ENCODE measurements around the gene GJC2.
"Not testable (repeated sequence)": the region's sequence is repeated elsewhere in the genome, so short reads cannot be mapped to it uniquely, and the experiment has no call there.

The GJC2 gene

DNA sequence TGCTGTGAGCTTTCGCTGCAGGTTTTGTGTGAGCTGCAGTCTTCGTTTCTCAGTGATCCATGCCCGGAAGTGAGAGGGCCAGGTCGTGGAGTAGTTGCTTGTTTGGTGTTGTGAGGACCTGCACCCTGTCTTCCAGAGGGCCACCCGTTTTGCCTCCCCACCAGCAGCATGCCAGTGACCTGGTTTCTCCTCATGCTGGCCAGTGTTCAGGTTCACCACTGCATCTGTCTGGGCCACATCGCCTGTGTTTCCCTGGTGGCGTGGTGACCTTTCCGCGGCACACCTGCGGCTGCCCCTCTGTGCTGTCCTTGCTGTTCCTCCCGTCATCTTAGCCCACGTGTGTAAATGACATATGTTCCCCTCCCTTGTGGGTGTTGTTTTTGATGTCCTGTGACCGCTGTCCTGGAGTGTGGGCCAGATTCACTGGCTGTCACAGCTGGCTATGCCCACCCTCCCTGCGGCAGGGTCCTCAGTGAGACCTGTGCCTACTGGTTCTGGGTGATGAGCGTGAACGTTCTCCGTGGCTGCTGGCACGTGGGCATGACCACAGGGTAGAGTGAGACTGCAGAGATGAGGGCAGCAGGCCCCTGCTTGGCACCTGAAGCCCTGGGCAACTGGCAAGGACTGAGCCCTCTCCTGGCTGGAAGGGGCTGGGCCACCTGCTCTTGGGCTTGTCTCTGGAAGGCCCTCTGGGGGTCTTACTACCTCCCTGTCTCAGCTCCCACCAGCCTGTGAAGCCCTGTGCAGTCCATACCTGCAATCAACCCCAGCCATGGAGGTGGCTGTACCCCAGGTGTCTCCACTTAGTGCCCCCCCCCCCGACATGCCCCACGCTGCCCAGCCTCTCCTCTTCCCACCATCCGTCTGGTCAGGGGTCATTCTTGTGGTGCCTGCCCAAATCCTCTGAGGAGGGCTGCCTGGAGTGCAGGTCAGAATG, 23.1 kb downstream of the GJC2 start:
- no peak for DNase-seq (ENCODE audit: low read depth, low spot score)

DNA sequence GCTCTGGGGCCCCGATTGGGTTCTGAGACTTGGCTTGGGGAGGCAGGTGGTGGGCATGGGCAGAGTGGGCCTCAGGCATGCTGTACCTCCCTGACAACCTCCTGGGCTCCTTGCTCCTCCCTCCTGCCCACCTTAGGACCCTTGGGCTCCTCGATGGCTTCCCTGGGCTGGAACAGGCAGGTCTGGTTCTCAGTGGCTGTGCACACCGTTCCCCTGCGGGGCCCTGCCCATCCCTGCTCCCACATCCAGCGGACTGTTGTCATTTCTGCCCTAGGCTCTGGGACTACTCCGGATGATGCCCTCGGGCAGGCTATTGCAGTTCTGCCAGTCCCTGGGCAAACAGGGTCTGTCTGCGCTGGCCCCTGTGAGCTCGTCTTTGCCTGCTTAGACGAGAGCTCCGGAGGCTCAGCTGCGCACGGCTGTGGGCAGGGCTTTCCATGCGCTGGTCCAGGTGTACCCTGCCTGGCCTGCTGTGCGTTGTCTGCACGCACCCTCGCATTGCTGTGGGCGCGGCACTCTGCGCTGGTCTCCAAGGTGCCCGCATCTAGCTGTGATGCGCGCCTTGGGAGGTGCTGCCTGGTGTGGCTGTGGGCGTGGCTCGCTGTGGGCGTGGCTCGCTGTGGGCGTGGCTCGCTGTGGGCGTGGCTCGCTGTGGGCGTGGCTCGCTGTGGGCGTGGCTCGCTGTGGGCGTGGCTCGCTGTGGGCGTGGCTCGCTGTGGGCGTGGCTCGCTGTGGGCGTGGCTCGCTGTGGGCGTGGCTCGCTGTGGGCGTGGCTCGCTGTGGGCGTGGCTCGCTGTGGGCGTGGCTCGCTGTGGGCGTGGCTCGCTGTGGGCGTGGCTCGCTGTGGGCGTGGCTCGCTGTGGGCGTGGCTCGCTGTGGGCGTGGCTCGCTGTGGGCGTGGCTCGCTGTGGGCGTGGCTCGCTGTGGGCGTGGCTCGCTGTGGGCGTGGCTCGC, 24.1 kb downstream of the GJC2 start:
- not testable (repeated sequence) for DNase-seq (ENCODE audit: low read depth, low spot score)

DNA sequence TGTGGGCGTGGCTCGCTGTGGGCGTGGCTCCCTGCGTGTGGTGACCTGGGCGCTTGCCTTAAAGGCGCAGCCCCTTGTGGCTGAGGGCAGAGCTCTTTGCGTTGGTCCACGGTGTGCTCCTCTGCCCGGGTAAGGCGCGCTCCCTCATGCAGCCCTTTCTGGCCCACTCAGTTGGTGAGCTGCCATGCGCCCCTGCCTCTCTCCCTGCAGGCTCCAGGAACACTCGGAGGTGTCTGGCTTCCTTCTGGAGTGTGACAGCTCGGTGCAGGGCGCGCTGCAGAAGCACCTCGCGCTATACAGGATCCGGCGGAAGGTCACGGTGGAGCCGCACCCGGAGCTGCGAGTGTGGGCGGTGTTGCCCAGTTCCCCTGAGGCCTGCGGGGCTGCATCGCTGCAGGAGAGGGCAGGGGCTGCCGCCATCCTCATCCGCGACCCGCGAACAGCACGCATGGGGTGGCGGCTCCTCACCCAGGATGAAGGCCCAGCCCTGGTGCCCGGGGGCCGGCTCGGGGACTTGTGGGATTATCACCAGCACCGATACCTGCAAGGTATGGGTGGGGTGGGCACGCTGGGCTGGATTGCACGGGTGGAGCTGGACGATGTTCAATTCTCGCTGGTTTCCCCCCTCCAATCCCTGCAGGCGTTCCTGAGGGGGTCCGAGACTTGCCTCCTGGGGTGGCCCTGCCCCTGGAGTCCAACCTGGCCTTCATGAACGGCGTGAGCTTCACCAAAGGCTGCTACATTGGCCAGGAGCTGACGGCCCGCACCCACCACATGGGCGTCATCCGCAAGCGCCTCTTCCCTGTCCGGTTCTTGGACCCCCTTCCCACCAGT, 25.0 kb downstream of the GJC2 start:
- no peak for DNase-seq (ENCODE audit: low read depth, low spot score)

DNA sequence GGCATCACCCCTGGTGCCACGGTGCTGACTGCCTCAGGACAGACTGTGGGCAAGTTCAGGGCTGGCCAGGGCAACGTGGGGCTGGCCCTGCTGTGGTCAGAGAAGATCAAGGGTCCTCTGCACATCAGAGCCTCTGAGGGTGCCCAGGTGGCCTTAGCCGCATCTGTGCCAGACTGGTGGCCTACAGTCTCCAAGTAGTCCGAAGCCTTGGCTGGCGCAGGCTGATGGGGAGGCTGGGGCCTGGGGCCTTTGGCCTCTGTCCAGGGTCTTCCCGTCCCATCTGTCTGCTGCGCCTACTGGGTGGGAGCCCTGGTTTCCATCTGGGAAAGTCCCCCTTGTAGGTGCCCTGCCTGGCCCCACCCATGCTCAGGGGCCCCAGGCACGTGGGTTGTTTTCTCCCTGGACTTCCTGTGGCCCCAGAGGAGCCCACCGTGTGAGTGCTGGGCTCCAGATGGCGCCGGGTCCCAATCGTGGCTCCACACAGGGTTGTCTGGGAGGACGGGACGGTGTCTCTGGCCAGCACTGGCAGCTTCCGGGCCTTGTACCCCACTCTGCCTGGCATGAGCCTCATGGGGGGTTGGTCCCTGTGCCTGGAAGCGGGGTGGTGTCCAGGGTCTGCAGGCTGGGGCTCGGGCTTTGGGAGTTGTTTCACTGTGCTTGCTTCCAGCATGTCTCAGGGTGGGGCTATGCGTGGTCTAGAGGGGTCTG, 25.7 kb downstream of the GJC2 start:
- no peak for DNase-seq (ENCODE audit: low read depth, low spot score)

DNA sequence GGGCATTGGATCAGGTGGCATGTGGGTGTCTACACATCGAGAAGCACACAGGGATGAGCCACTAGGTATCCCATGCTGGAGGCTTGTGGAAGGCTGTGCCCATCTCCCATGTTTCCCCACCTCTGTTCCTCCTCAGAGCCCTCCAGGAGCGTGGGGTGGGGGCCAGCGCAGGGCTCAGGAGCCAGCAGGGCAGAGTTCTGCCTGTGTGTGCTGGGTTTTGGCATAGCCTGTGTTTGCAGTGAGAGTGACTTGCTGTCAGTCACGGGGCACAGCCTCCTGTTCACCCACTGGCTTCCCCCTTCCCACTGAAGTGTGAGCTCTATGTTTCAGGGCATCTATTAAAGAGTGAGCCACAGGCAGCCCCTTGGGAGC, 26.3 kb downstream of the GJC2 start:
- DNase-seq (ENCODE audit: low read depth, low spot score), result no peak

DNA sequence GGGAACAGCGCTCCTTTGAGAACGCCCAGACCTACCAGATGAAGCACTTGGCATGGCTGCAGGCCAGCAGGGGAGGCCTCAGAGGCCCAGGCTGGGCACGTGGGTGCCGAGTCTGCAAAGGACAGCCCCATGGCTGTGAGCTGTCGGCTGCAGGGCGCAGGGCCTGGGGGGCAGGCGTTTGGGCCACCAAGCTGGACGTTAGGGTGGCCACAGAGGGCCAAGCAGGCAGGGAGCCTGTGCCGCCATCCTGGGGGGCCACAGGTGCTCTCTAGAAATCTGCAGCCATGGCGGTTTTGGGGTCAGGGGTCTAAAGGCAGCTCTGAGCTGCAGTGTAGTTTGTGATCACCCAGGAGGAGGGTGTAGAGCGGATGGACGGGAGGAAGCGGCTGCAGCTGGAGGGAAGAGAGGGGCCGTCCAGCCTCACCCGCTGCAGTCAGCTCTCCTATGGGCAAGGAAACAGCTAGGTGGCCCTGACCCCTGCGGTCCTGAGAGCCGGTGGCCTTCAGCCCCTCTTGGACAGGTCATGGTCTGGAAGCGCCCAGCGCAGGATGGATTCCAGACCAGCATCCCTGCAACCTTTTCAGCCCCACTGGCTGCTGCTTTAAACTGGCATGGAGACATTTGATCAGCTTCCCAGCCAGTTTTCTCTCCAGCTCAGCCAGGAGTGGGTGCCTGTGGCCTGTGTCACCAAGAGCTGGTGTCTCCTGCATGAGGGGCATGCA, 26.9 kb downstream of the GJC2 start:
- DNase-seq (ENCODE audit: low read depth, low spot score), result no peak

DNA sequence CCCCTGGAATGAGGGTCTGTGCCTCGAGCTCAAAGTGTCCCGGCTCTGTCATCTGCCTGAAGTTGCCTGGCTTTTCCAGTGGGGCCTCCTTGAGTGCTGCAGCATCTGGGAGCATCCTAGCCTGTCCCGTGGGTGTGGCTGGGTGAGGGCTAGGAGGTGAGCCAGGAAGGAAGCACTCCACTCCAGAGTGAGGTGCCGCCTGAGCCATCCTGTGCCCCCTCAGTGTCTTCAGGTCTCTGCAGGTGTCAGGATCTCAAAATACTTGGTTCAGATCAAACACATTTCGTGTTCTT, 27.4 kb downstream of the GJC2 start:
- no peak for DNase-seq (ENCODE audit: low read depth, low spot score)

DNA sequence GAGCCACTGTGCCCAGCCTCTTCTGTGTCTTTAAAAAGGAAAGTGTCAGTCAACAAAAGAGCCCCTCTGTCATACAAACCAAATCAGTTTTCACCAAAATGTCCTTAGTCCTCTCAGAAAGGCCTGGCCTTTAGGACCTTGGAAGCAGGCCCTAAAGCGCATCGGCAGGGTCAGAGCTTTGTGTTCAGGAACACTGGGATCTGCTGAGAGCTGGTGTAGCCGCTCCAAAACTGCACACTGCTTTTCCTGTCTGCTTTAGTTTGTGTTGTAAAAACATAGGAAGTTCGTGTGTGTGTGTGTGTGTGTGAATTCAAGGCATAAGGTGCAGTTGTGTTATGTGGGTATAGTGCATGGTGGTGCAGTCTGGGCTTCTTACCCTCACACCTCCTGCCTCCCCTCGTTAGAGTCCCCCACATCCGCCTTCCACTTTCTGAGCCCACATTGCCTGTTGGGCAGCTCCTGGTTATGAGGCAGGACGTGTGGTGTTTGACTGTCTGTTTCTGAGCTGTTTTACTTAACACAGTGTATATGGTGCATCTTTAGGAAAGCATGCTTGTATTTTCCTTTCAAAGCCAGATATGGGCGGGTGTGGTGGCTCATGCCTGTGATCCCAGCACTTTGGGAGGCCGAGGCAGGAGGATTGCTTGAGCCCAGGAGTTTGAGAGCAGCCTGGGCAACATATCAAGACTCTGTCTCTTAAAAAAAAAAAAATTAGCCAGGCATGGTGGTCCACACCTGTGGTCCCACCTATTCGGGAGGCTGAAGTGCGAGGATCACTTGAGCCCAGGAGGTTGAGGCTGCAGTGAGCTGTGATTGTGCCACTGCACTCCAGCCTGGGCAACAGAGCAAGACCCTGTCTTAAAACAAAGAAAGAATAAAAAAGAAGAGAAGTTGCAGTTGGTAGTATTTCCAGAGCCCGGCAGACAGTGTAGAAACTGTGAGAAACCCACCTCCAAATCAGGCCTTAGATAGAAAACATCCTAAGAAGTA, 28.3 kb downstream of the GJC2 start:
- DNase-seq (ENCODE audit: low read depth, low spot score), result no peak

DNA sequence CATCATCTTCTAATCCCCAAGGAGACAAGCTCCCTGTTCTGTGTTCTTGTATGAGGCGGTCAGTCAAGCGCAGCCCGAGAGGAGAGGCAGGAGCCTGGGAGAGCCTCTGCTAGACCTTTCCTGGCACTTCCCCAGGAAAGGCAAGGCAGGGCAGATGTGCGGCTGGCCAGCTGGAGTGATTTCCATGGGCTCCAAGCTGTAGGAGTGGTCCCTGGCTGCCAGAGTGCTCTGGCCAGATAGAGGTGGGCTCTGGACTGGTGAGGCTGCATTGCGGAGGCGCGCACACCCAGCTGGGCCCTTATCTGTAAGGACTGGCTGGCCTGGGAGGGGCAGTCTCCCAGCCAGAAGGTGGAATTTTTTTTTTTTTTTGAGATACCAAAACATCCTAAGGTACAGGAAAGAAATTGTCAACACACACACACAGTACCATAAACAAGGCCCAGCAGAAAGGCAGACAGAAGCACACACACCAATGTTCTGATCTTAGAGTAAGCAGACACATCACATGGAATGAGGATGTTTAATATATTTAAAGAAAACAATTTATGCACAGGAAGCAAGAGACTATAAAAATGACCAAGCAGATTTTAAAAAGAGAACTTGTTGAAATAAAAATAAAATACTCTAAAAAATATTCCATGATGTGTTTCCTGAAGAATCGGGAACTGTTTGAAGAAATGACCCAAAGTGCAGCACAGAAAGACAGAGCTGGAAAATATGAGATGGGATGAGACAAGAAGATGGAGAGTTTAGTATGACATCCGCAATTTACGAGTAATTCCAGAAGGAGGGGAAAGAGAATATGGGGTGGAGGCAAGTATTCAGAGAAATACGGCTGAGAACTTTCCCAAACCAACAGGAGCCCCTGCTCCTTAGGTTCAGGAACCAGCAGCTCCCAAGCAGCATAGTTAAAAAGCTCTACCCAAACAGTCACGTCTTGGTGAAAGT, 29.3 kb downstream of the GJC2 start:
- DNase-seq (ENCODE audit: low read depth, low spot score), result no peak

DNA sequence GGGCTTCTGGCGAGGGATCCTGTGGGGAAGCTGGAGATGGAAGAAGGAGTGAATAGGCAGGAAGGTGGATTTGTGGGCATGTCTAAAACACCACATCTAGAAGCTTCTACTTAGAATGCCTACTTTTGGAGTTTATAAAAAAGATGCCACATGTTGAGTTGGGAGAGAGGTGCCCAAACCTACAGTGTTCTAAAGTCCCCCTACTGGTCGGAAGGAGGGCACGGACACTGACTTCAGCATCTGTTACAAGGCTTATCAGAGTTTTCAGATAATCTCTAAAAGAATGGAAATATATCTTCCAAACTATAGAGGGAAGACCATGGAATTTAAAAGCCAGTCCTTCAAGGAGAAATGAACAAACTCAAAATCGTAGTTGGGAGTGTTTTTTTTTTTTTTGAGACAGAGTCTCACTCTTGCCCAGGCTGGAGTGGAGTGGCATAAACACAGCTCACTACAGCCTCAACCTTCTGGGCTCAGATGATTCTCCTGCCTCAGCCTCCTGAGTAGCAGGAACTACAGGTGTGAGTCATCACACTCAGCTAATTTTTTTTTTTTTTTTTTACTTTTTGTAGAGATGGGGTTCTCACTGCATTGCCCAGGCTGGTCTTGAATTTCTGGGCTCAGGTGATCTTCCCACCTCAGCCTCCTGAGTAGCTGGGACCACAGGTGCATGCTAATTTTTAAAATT, 30.7 kb downstream of the GJC2 start:
- DNase-seq (ENCODE audit: low read depth, low spot score), result no peak

DNA sequence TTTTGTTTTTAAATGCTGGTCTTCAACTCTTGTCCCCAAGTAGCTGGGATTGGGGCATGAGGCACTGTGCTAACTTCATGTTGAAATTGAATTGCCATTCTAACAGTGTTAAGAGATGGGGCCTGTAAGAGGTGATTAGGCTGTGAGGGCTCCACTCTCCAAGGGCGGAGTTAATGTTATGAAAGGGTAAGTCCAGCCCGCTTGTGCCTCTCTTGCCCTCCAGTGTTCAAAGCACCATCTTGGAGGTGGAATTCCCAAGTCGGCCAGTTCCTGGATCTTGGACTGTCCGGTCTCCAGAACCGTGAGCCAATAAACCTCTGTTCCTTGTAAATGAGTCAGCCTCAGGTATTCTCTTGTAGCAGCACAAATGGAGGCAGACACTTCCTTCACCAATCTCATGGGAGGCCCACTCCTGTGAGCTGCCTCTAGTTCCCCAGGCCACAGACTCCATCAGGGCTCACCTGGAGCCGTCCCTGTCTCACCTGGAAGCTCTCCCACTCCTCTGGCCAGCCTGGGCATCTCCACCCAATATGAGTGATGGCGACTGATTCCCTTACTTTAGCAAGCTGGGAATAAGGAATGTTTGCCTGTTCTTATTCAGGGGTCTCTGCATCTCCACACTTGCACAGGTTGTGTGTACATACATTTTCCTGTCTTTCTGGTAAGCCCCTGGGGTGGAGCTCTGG, 31.4 kb downstream of the GJC2 start:
- no peak for DNase-seq (ENCODE audit: low read depth, low spot score)

DNA sequence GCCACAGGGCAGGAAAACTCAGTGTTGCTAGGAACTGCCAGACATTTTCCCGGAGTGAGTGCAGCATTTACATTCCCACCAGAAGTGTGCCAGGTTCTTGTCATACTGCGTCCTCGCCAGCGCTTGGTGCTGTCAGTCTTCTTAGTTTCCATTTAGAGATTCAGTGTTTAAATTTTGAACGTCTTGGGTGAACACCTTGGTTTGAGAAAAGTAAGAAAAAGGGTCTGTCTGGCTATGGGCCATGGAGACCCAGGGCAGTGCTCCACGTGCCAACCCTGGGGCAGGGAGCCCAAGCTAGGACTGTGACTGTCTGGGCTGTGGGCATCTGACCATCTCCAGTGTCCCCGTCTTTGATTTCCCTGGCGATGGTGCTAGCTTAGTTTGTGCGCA, 31.9 kb downstream of the GJC2 start:
- DNase-seq (ENCODE audit: low read depth, low spot score), result no peak

DNA sequence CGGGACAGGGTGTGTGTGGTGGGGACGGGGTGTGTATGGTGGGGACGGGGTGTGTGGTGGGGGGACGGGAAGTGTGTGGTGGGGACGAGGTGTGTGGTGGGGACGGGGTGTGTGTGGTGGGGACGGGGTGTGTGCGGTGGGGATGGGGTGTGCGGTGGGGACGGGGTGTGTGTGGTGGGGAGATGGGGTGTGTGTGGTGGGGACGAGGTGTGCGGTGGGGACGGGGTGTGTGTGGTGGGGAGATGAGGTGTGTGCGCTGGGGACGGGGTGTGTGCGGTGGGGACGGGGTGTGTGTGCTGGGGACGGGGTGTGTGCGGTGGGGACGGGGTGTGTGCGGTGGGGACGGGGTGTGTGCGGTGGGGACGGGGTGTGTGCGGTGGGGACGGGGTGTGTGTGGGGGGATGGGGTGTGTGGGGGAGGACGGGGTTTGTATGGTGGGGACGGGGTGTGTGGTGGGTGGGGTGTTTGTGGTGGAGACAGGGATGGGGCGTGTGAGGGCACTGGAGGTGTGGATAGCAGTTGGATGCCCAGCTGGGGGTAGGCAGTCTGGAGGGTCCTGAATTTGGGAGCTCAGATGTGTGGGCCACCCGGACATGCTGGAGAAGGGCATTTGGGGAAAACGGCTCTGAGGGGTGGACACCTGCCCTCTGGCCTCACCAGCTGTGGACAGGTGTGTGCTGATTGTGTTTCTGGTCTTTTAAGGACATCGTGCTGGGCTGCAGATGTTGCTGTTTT, 32.7 kb downstream of the GJC2 start:
- no peak for DNase-seq (ENCODE audit: low read depth, low spot score)

DNA sequence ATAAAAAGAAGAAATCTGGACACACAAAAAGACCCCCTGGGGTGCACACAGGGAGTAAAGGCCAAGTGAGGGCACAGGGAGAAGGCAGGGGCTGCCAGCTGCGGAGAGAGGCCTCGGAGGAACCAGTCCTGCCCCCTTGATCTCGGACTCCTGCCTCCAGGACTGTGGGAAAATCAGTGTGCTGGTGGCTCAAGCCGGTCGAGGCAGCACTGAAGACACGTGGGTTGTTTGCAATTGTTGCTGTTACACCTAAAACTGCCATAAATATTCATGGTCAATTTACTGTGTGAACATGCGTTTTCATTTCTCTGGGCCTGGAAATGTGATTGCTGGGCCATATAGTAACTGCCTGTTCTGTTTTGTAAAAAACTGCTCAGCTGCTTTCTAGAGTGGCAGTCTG, 34.4 kb downstream of the GJC2 start:
- DNase-seq (ENCODE audit: low read depth, low spot score), result no peak

DNA sequence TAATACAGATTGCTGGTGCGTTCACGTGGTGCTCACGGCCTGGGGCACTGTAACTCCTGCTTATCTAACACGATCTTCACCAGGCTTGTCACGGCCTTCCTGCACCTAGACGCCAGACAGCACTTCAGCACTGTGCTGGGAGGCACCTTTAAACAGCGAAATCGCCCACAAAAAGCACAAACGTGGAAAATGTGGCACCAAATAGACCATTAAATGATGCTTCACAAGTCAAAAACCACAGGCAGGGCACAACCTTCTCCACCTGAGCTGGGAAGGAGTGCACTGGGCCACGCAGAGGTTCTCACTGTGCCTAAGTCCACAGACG, 35.9 kb downstream of the GJC2 start:
- no peak for DNase-seq (ENCODE audit: low read depth, low spot score)

DNA sequence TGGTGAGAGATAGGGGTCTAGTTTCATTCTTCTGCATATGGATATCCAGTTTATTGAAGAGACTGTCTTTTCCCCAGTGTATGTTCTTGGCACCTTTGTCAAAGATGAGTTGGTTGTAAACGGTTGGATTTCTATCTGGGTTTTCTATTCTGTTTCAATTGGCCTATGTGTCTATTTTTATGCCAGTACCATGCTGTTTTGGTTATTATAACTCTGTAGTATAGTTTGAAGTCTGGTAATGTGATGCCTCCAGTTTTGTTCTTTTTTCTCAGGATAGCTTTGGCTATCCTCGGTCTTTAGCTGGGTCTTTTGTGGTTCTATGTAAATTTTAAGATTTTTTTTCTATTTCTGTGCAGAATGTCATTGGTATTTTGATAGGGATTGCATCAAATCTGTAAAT, 38.5 kb downstream of the GJC2 start:
- DNase-seq (ENCODE audit: low read depth, low spot score), result not testable (repeated sequence)

DNA sequence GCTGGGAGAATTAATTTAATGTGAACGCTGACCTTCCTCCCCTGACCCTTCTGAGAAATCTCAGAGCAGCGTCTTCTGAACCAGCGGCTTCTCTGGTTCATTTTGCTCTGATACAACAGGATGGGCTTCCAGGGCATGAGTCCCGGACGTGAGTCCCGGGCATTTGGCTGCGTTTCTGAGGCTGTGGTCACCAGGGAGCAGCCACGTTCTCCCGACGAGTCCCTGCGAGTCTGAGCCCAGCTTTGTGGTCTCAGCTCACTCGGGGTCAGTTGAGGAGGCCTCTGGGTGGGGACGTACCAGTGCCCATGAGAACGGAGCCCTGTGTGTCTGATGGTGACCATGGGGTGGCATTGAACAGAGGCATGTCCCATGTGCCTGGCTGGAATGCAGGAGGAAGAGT, 40.5 kb downstream of the GJC2 start:
- DNase-seq (ENCODE audit: low read depth, low spot score), result no peak
